PC-9 (cell line): ENCODE data around the gene AP4B1. TPM values are rescaled to one million over a fixed set of nuclear protein-coding genes. Genes with fewer than 3 reads are reported as not detected.

ENCODE experiments used
- BruUV-seq: library from RNA; stranded (reverse); fragments of 400-500 nt; replicated peaks from 2 replicates; lab custom pipeline; 2021; lab: Mats Ljungman, UMichigan
- CTCF ChIA-PET: fragments of 300-600 bp; sonication (Branson Sonifier 250); formaldehyde crosslinking; loops from one replicate; lab custom pipeline; 2022; ENCODE audit warnings: antibody characterized with exemption; lab: Charles Lee
- POLR2A ChIA-PET: fragments of 300-600 bp; sonication (Branson Sonifier 250); formaldehyde crosslinking; loops from one replicate; lab custom pipeline; 2022; ENCODE audit warnings: antibody characterized with exemption; ENCODE audit not compliant: unreplicated experiment; lab: Charles Lee
- DNase-seq, 2 experiments: peaks; one replicate each; pipeline versions ENCODE4 v3.0.0 to v3.0.0-alpha.2; 2015 to 2022; ENCODE audit warnings: mixed read lengths in 1 of 2
- H2AFZ ChIP-seq: fragments of 200-600 bp; sonication (generic); 2 replicates; pipeline ENCODE4 v1.8.1; 2017; ENCODE audit warnings: antibody characterized with exemption
- H3F3A ChIP-seq: fragments of 200-600 bp; sonication (generic); 2 replicates; pipeline ENCODE4 v1.8.1; 2017; ENCODE audit warnings: antibody characterized with exemption, mild to moderate bottlenecking, low read depth; ENCODE audit not compliant: insufficient read depth
- H3K27ac ChIP-seq: fragments of 200-600 bp; sonication (generic); 2 replicates; pipeline ENCODE4 v1.6.1; 2016; ENCODE audit warnings: mixed run types
- H3K27me3 ChIP-seq: fragments of 200-600 bp; sonication (generic); 2 replicates; pipeline ENCODE4 v1.6.1; 2016; ENCODE audit warnings: low read depth, mixed run types; ENCODE audit not compliant: insufficient read depth
- H3K36me3 ChIP-seq: fragments of 200-600 bp; sonication (generic); 2 replicates; pipeline ENCODE4 v1.6.1; 2016; ENCODE audit warnings: low read depth, mixed run types
- H3K4me1 ChIP-seq: fragments of 200-600 bp; sonication (generic); replicated peaks from 2 replicates; pipeline ENCODE4 v1.6.1; 2016; ENCODE audit warnings: mixed run types; ENCODE audit not compliant: insufficient read depth
- H3K4me2 ChIP-seq: fragments of 200-600 bp; sonication (generic); 2 replicates; pipeline ENCODE4 v1.6.1; 2017; ENCODE audit warnings: mixed run types
- H3K4me3 ChIP-seq: fragments of 200-600 bp; sonication (generic); 2 replicates; pipeline ENCODE4 v1.6.1; 2016; ENCODE audit warnings: mixed run types
- H3K79me2 ChIP-seq: fragments of 200-600 bp; sonication (generic); 2 replicates; pipeline ENCODE4 v1.6.1; 2017; ENCODE audit warnings: low read depth, mixed run types
- H3K9me2 ChIP-seq: fragments of 200-600 bp; sonication (generic); 2 replicates; pipeline ENCODE4 v1.8.1; 2017; ENCODE audit warnings: mild to moderate bottlenecking; ENCODE audit not compliant: insufficient read depth
- H3K9me3 ChIP-seq: fragments of 200-600 bp; sonication (generic); 2 replicates; pipeline ENCODE4 v1.8.1; 2016; ENCODE audit warnings: low read depth; ENCODE audit not compliant: insufficient read depth
- H4K20me1 ChIP-seq: fragments of 200-600 bp; sonication (generic); 2 replicates; pipeline ENCODE4 v1.8.1; 2017; ENCODE audit not compliant: insufficient read depth
- EZH2 ChIP-seq: fragments of 200-600 bp; sonication (generic); IDR thresholded peaks from 2 replicates; pipeline ENCODE4 v1.8.0; 2017; ENCODE audit warnings: antibody characterized with exemption, low read depth
- intact Hi-C: fragments of 100-400 bp; cut with micrococcal nuclease; formaldehyde crosslinking; loops from one replicate; pipeline ENCODE4 v1.10.0; 2022; ENCODE audit not compliant: unreplicated experiment
- total RNA-seq: library from RNA; stranded (reverse); gene quantifications from 2 replicates; pipeline ENCODE4 v1.2.3, GENCODE V29; 2021
- TF ChIP-seq, protein P1 (sequence below): fragments of 200-600 bp; sonication (generic); conservative IDR thresholded peaks from 2 replicates; pipeline ENCODE4 v1.6.1; 2017; ENCODE audit warnings: mixed run types, antibody characterized with exemption, mild to moderate bottlenecking, moderate library complexity

The AP4B1 gene
- total RNA-seq, 1 experiment from 2014 or later = 11.7 TPM

DNA sequence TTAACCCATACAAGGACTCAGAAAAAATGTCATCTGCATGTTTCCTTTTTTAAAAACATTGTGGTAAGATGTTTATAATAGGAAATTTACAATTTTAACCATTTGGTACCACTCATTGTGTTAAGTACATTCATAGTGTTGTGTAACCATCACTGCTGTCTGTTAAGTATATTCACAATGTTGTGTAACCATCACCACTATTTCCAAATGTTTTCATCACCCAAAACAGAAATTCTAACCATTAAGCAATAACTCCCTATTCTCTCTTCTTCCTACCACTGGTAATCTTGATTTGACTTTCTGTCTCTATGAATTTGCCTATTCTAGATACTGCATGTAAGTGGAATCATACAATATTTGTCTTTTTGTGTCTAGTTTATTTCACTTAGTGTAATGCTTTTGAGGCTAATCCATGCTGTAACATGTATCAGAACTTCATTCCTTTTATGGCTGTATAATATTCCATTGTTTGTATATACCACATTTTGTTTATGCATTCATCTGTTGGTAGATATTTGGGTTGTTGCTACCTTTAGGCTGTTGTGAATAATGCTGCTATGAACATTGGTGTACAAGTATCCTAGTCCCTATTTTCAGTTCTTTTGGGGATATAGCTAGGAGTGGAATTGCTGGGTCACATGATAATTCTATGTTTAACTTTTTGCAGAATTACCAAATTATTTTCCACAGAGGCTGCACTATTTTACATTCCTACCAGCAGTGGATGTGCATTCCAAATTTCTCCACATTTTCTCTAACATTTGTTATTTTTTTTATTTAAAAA lies 38.6 kb upstream of the AP4B1 start:
- H3K27ac ChIP-seq = no peak overlapping the region
- H2AFZ ChIP-seq = no peak overlapping the region
- BruUV-seq = no TSS peak
- no peaks in the 10 kb centered on the region for H3K27me3 ChIP-seq
- DNase-seq = no peak
- H3K4me1 ChIP-seq = 0 out of 2 replicates have a peak, but pooled peaks cover 3% of the 10 kb centered on the region
- peaks cover 10% of the 10 kb centered on the region; the same call in 1 of the 2 replicates for H4K20me1 ChIP-seq
- TF ChIP-seq EZH2 = no peak
- H3K36me3 ChIP-seq = peaks cover 28% of the 10 kb centered on the region
- POLR2A ChIA-PET = interaction anchor here (0.5 kb wide), 1 partner anchor 13 kb away, joined by 5 read pairs; no protein-coding TSS in a partner anchor
- peaks cover 48% of the 10 kb centered on the region for H3K79me2 ChIP-seq
- CTCF ChIA-PET = no interaction called here
- no peaks in the 10 kb centered on the region; the same call in 1 of the 2 replicates for H3F3A ChIP-seq
- no peak overlapping the region for H3K4me2 ChIP-seq
- intact Hi-C loops = loop anchor here (5.0 kb wide), 1 partner anchor 181 kb away; no protein-coding TSS in a partner anchor
- no peaks in the 10 kb centered on the region for H3K9me2 ChIP-seq
- no peak overlapping the region for H3K4me3 ChIP-seq
- no peaks in the 10 kb centered on the region for H3K9me3 ChIP-seq

DNA sequence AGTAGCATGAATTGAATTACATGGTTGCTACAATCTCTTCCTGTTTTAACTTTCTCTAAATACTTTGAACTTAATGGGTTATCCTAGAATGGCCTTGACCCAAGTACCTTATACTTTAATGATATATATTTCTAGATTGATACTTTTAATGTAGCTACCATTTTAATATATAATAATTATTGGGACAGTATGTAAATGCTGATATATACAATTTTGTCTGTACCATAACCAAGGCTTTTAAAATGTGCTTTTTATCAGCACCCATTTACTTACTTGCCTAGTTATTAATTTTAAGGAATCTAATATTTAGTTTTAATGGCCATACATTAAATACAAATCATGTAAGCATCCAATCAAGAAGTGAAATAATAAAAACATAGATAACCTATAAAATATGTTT lies 37.9 kb upstream of the AP4B1 start:
- CTCF ChIA-PET = interaction anchor here (0.6 kb wide), 1 partner anchor 621 kb away, joined by 3 read pairs; no protein-coding TSS in a partner anchor
- peaks cover 15% of the 10 kb centered on the region; the same call in 1 of the 2 replicates for H4K20me1 ChIP-seq
- POLR2A ChIA-PET = no interaction called here

DNA sequence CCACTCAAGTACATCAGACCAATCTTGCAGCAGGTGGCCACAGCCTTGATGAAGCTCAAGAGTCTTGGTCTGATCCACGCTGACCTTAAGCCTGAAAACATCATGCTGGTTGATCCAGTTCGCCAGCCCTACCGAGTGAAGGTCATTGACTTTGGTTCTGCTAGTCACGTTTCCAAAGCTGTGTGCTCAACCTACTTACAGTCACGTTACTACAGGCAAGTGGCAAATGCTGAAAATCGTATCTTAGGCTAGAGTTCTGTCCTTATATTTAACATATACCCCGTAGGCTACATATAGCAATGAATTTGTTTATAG lies 36.6 kb upstream of the AP4B1 start:
- Histone ChIP-seq H3K36me3 (peaks cover 34% of the 10 kb centered on the region), H3F3A (no peaks in the 10 kb centered on the region; the same call in 1 of the 2 replicates), H3K4me3 (no peak overlapping the region), H2AFZ (no peak overlapping the region), H3K4me2 (no peak overlapping the region), H3K4me1 (0 out of 2 replicates have a peak, but pooled peaks cover 3% of the 10 kb centered on the region), H3K9me2 (no peaks in the 10 kb centered on the region), H3K27me3 (no peaks in the 10 kb centered on the region), H3K79me2 (peaks cover 63% of the 10 kb centered on the region), H3K27ac (no peak overlapping the region), H4K20me1 (peaks cover 12% of the 10 kb centered on the region; the same call in 1 of the 2 replicates), H3K9me3 (no peaks in the 10 kb centered on the region)
- intact Hi-C loops = loop anchor here (5.0 kb wide), 1 partner anchor 179 kb away; no protein-coding TSS in a partner anchor
- no peak for DNase-seq
- POLR2A ChIA-PET = no interaction called here
- no TSS peak for BruUV-seq
- TF ChIP-seq, protein P1, sequence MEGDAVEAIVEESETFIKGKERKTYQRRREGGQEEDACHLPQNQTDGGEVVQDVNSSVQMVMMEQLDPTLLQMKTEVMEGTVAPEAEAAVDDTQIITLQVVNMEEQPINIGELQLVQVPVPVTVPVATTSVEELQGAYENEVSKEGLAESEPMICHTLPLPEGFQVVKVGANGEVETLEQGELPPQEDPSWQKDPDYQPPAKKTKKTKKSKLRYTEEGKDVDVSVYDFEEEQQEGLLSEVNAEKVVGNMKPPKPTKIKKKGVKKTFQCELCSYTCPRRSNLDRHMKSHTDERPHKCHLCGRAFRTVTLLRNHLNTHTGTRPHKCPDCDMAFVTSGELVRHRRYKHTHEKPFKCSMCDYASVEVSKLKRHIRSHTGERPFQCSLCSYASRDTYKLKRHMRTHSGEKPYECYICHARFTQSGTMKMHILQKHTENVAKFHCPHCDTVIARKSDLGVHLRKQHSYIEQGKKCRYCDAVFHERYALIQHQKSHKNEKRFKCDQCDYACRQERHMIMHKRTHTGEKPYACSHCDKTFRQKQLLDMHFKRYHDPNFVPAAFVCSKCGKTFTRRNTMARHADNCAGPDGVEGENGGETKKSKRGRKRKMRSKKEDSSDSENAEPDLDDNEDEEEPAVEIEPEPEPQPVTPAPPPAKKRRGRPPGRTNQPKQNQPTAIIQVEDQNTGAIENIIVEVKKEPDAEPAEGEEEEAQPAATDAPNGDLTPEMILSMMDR = no peak
- TF ChIP-seq EZH2 = no peak
- CTCF ChIA-PET = no interaction called here

More for the DNA sequence above, 37.9 kb upstream of the AP4B1 start:
- no peaks in the 10 kb centered on the region for H3K9me2 ChIP-seq
- intact Hi-C loops = loop anchor here (5.0 kb wide), 1 partner anchor 180 kb away; no protein-coding TSS in a partner anchor
- DNase-seq = no peak
- H3K27ac ChIP-seq = no peak overlapping the region
- no peak overlapping the region for H2AFZ ChIP-seq
- no peak overlapping the region for H3K4me2 ChIP-seq
- H3K4me1 ChIP-seq = 0 out of 2 replicates have a peak, but pooled peaks cover 3% of the 10 kb centered on the region
- H3K4me3 ChIP-seq = no peak overlapping the region
- no TSS peak for BruUV-seq
- TF ChIP-seq, protein P1 = no peak
- no peak for TF ChIP-seq EZH2
- peaks cover 28% of the 10 kb centered on the region for H3K36me3 ChIP-seq
- H3K27me3 ChIP-seq = no peaks in the 10 kb centered on the region
- no peaks in the 10 kb centered on the region; the same call in 1 of the 2 replicates for H3F3A ChIP-seq
- no peaks in the 10 kb centered on the region for H3K9me3 ChIP-seq
- H3K79me2 ChIP-seq = peaks cover 52% of the 10 kb centered on the region
